GM19467 (cell line): ENCODE results near the gene SLC14A1.
"Not testable (repeated sequence)": the region's sequence is repeated elsewhere in the genome, so short reads cannot be mapped to it uniquely, and the experiment has no call there.

ENCODE experiments used
- ATAC-seq: cut with Tn5 transposase; IDR thresholded peaks from one replicate; pipeline ENCODE4 v1.9.1; 2021; ENCODE audit warnings: mild to moderate bottlenecking, moderate library complexity; ENCODE audit not compliant: unreplicated experiment

The SLC14A1 gene

DNA sequence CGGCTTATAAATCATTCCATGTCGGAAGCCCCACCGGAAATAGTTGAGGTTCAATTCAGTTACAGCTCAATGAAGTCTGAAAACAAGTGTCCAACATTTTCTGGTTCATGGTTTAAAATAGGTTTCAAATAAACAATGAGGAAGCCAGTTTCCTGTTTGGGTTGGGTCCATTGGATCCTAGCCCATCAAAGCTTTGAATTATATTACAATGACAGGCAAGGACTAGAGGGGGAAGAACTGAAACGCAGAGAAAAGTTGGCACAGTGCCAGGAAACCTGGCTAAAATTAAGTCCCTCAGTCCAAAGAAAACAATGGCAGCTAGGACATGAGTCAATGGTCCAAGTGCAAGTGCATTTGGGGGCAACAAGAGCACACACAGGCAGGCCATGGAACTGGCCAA, 32.0 kb downstream of the SLC14A1 start:
- no peak for ATAC-seq

DNA sequence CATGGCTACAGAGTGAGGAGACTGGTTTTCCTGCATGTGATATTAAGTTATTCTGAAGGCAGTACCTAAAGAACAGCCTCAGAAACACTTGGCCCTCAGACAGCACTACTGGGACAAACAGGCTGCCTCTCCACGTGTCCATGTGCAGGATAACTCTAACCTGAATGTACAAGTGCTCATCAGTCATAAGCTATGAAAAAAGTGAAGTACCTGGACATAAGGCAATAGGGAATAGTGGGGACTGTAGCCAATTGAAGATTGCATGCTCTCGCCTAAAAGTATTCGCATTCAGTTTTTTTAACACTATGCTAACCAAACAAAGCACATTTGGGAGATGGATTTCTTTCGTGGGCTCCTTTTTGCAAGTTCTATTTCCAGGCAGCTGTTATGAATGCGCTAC, 33.0 kb downstream of the SLC14A1 start:
- no peak for ATAC-seq

DNA sequence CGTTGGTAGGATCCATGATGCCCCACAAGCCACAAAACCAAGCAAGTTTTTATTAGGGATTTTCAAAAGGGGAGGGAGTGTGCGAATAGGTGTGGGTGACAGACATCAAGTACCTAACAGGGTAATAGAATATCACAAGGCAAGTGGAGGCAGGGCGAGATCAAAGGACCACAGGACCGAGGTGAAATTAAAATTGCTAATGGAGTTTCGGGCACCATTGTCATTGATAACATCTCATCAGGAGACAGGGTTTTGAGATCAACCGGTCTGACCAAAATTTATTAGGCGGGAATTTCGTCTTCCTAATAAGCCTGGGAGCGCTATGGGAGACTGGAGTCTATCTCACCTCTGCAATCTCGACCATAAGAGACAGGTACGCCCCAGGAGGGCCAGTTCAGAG, 33.7 kb downstream of the SLC14A1 start:
- ATAC-seq = not testable (repeated sequence)

DNA sequence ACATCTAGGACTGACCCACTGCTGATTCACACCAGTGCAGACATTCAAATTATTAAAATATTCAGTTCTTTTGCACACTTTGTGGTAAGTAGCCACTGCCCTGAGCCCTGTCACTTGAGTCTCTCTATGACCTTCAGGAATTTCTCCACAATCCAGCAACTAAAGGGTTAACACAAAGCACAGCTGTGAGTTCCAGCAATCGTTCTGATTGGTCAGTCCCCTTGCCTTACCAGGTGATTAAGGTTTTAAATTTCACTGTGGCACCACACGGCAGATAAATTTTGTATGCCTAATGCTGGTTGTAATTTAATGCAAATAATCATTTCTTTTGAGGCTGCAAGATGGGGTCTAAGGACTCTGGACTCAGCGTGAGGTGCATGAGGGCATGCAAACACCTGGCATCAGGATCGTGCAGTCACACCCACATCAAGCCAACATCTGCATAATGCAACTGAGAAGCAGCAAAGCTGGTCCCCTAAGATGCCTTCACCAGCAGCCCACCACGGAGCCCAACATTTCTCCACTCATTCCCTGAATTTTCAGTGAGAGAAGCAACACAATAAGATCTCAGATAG, 36.6 kb downstream of the SLC14A1 start:
- no peak for ATAC-seq

DNA sequence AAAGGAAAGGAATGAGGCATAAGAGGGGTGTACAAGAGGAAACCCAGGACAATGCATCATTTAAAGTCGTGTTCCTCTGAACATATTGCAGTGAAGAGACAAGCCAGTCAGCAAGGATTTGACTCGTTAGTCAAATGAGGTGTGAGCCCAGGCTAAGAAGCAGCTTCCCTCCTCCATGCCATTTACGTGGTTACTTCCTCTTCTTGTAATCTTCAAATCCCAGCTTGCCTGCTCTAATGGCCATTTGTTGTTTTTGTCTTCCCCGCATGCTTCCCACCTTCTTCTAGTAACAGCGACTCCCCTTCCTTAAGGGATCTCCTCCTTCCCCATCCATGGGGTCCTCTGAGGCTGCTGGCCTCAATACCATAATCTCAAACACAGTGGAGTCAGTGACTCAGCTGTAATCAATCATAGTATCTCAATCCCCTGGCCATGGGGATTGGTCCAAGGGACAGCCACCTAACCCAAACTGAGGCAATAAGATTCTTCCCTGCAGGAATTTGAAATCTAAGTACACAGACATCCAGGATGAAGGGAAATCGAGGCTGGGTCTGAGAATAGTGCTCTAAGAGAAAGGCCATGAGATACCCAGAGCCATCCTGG, 37.6 kb downstream of the SLC14A1 start:
- ATAC-seq = no peak

DNA sequence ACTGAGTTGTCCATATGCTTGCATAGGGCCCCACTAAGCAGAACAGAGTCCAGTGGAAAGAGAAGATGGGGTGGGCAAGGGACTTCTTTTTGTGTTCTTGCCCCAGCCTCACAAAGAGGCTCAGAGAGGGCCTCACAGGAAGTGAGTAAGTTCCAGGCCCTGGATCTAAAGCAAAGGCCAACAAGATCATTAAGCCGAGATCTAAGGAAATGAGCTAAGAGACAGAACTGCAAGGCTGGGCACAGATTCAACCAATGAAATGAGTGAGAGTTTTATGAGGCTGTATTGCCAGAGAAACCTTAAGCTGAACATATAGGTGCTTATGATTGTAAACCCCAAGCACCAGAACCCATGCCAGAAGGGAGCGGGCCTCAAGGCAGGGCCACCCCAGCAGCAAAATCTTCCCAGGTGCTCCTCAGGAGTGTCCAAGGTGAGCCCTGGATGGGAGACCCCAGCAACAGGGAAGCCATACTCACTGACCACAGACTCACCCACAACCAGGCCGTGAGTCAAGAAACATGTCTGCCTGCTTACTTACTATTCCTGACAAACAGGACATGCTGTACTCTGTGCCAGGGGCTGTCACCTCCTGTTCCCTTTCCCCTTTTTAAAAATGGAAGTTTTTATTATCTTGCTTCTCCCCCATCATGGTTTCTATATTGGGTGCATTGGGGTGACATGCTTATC, 40.2 kb downstream of the SLC14A1 start:
- no peak for ATAC-seq

DNA sequence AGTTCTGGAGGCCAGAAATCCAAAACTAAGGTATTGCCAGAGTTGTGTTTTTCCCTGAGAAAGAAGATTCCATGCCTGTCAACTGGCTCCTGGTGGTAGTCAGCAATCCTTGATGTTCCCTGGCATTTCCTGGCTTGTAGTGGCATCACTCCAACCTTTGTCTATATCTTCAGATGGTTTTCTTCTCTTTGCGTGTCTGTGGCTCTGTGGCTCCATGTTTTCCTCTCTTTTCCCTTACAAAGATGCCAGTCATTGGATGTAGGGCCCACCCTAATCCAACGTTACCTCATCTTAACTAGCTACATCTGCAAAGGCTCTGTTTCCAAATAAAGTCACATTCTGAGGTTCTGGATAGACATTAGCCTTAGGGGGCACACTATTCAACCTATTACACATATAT, 41.8 kb downstream of the SLC14A1 start:
- ATAC-seq = no peak

DNA sequence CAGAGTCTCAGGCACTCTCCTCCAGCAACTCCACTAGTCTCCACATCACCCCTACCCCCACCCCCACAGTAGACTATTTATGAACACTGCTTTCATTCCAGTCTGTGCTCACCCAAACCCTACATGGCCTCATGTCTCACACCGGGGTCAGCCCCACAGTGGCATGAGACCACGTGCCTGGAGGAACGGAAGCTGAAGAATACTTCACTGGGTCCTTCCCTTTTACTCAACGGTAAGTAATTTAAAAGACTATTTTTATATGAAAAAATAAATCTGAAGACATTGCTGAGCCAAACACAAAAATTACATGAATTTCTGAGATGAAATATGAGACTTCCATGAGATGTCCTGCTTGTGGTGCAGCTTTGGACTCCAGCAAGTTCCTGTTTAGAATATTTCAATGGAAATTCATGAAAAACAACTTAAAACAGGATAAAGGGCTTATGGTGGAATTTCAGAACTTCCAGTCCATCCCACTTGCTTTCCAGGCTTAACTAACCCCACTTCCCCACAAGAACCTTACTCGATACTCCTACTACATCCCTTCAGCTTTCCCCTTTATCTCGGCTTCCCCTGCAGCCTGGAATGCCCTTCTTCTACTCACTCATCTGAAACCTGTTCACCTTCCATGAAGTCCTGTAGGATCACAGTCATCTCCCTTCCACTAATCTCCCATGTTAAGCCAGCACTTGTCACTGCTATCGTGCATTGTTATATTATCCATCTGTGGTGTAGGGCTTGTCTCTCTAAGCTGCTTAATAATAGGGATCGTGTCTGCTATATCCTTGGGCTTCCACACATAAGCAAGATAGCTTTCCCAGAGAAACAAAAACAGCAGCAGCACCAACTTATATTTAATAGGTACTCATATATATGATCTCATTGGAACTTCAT, 47.9 kb downstream of the SLC14A1 start:
- ATAC-seq = no peak

DNA sequence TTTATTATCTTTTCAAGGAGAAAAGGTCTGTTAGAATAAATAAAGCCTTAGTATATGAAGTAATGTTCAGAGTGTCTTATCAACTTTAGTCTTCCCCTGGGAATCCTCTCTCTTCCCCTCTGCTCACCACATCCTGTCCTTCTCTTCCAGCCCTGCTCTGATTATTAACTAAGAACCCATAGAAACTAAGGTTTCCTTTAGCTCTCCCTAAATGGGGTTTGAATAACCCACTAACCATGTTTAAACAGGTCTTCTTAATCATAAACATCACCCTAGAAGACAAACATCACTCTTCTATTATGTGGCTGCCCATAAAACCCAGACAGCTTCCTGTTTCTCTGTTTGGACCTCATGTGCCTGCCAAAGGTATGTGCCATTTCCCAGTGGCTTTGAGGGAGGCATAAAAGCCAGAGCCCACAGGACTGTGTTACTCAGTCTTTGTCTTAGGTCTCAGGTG, 50.1 kb downstream of the SLC14A1 start:
- peak; percentile 79 for ATAC-seq

DNA sequence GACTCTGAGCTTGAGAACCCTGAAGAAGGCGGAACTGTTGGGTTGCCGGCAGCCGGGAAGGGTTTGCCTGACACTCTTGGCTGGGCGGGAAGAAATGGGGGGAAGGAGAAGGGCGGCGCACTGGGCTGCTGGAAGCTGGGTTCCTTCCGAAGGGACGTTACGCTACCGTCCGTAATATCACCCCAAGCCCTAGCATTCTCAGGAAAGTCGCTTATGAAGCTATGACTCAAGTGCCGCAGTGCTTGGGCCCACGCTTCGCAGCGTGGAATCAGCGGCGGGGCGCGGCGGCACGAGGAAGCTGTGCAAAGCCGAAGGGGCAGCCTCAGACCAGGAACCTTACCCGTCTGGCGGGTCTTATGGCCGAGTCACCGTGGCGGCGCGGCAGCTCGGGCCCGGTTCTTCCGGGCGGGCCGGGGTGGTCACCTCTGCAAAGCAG, 51.3 kb downstream of the SLC14A1 start:
- ATAC-seq = no peak

DNA sequence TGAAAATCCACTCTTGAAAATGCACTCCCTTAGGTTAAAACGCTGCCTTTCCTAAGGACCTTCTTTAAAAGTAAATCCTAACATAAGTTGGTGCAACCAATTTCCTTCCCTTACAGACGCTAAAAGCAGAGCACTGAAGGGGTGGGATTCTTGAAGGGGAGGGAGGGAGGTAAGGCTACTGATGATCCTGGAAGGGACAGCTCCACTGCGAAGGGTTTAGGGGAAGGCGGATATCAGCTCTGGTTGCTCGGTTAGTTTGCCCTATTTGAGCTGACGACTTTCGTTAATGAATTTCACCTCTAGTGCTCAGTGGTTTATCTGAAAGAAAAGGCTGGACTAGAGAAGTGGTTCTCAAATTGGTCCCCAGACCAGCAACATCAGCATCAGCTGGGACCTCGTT, 51.8 kb downstream of the SLC14A1 start:
- ATAC-seq = no peak

DNA sequence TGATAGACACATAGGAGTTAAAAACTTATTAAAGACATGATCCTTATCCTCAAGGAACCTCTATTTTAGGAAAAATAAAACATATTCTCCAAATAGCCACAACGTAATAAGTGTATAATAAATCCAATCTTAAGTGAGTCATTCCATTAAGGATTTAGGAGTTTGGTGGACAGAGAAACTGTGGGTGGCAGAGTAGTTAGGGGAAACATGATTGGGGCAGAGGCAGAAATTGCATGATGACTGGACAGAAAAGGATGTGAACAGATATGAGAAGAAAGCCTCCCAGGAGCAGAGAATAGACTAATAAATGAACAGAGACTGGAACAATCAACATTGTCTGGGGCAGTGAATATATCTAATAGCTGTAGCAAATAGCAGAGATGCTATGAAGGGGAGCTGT, 53.4 kb downstream of the SLC14A1 start:
- no peak for ATAC-seq

DNA sequence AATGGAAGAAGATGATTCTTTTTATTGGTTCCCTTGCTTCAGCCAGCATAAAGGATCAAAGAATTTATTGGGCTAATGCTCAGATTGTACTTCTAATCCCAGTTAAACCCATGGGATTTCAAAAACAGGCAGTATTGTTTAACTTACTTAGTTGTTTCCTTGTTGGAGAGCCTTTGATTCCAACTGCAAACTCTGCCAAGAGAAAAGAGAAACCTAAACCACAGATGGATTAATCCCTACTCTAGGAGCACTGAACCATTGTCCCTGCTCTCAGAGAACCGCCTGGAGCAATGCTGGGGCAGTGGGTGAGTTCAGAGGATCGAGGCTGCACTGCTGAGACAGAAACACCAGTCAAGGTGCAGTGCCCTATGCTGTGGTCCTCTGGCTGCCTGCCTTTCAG, 56.6 kb downstream of the SLC14A1 start:
- no peak for ATAC-seq

DNA sequence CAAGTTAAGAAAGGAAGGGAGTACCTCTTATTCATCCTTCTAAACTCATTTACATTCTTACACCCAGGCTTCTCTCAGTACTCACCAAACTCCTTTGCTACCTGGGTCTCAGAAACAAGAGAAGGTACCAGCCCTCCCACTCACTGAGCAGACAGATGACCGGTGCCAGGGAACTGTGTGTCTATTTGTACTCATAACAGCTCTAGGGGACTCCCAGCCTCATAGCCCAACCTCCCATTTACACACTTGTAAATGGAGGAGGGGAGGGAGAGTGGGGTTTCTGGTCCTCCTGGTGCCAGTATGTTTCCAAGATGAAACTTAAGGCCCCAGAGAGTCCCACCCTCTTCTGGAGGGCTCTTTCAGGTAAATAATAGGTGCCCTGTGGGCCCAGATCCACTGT, 58.7 kb downstream of the SLC14A1 start:
- ATAC-seq = no peak

DNA sequence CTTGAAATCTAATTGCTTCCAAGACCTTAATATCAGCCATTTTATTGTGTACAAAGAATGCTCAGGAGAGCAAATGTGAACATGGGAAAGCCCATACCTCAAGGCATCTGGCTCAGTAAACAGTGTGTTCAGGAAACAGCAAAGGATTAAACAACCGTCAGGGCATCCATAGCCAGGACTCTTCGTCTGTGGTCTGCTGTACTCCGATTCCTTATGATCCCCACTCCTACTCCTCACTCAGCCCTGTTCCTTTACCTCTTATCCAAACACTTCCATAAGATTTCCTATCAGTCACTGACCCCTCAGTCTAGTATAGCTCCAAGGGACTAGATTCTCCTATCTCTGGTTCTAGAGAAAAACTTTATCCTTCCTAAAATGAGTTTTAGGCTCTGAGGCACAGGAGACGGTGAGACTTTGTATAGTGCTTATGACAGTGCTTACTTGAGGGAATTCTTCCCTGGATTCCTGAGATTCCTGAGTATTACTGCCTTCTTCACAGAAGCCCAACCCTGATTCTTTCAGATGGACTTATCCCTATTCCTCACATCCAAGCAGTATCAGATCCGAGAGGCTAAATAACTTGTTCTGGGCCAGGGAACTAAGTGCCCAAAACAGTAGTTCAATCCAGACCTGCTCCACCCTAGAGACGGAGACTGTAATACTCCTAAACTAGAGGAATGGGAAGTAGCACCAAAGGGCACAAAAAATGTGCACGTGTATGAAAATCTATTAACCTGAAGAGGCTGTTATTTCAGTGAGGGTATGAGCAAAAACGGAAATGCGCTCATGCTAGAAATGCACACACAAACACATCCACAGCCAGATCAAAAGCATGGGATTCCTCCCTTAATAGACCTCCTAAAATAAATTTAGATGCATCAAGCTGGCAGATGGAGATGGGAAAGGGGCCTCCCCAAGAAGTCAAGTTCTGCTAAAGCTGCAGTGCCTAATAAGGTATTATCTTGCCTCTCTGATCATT, 59.4 kb downstream of the SLC14A1 start:
- no peak for ATAC-seq

DNA sequence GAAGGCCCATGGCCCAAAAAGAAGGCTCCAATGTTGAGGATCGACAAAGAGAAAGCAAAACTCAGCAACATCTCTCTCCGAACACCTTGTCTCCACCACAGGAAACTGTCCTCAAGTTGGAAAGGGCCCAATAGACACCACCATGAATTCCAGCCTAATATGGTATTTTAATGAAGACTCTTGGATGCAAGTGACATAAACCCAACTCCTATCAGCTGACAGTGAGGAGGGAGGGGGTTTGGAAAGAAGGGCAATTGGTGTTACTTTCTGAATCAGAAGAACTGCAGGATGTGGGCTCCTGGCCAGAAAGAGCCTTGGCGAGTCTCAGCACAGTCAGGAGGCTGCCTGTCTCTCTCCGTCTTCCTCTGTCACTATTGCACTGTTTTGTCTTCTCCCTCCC, 61.2 kb downstream of the SLC14A1 start:
- no peak for ATAC-seq

DNA sequence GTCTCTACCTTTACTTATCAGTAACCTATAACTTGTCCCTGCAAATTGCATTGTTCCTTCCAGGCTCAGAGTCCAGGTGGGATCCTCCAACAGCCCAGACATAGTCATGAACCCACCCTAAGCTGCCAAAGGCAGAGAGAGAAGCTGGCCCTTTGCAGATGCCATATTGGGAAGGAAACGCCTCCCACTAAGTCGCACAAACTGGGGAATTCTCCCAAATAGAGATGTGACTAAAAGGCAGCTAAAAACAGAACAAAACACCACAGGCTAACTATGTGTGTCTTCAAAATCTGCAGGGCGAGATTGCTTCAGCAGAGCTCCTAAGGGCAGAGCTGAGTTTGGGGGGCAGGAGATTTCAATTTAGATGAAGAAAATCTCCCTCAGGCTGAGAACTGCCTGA, 63.0 kb downstream of the SLC14A1 start:
- no peak for ATAC-seq

DNA sequence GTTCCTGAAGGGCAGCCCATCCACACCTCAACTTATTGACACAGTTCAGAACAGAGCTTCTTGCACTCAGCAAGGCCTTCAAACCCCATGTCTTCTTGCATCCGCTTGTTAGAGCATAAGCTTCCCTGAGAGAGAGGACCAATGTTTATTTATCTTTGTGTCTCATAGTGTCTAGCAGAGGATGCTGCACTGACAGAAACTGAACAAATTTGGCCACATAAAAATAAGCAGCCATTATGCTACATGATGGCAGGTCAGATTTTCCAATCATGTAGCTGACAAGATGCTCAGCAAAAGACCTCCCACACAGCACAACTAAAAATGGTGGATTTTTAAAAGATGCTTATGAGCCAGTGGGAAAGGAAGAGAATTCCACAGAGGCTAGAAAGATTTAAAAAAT, 63.4 kb downstream of the SLC14A1 start:
- ATAC-seq = no peak

DNA sequence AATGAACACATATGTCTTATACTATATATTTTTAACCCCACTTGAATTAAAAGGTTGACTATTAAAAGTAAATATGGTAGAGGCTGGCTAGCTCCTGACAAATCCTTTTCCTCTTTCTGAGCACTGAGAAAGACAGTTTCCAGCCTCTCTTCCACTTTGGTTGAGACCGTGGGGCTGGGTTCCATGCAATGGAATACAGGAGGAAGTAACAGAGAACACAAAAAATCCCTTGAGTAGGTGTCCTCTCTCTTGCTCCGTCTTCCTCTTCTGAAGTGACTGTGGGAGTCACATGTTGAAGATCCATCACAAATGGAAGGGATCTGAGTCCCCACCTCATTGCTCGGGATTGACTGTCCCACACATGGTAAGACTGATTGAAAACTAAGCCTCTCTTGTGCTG, 64.9 kb downstream of the SLC14A1 start:
- ATAC-seq = no peak

DNA sequence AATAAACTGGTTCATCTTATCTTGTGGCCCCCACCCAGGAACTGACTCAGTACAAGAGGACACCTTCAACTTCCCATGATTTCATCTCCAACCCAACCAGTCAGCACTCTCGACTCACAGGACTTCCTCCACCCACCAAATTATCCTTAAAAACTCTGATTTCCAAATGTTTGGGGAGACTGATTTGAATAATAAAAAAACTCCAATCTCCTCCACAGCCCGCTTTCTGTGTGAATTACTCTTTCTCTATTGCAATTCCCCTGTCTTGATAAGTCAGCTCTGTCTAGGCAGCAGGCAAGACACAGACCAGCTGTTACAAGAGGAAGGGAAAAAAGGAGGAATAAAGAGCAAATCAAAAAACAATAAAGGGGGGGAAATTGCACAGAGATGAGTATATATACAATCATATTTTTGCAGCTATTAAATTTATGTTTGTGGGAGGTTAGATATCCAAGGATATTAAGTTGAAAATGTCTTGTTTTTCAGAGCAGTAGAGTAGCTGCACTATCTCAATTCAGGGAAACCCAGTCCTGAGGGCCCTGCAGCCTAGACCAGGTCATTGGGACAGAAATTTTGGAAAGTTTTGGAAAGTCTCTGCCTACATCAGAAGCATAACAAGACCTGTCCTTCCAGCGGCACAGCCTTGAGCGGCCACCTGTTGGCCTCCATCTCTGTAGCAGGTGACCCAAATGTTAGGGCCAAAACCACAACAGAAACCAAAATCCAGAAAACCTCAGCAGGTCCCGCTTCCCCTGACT, 68.7 kb downstream of the SLC14A1 start:
- no peak for ATAC-seq
